HG03066 (cell line): ENCODE data around the gene KLK2.

Source experiments
- ATAC-seq: cut with Tn5 transposase; IDR thresholded peaks from one replicate; pipeline ENCODE4 v1.9.1; 2021; ENCODE audit warnings: low read depth; ENCODE audit not compliant: unreplicated experiment

The KLK2 gene

DNA sequence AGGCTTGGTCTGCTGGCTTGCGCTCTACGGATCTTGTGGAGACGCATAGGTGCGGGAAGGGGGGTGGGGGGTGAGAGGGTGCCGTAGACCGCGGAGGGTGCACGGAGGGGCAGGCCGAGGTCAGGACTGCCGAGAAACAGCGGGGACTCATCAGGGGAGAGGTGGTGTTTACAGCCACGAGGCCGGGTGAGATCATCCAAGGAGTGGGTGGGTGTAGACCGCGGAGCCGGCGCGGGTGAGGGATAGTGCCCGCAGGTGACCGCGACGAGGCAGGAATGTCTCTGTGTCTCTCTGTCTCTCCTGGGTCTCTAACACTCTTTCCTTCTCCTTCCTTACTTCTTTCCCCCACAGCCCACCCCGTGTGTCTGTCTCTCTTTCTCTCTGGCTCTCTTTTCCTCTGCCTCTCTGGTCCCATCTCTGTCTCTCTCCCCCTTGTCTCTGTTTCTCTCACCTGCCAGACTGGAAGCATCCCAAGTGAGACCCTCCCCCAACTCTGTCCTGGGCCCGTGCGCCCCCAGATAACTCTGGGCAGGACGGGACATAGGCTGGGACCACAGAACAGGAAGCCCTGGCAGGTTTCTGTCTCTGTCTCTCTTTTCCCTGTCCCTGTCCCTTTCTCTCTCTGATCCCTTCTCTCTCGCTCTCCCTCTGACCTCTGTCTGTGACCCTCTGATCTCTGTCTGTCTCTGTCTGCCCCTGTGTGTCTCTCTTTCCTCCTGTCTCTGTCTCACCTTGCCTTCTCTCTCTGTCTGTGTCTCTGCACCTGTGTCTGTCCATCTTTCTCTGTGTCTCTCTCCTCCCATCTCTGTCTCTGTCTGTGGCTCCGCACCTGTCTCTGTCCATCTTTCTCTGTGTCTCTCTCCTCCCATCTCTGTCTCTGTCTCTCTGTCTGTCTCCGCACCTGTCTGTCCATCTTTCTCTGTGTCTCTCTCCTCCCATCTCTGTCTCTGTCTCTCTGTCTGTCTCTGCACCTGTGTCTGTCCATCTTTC lies 39.8 kb downstream of the KLK2 start:
- no peak for ATAC-seq

DNA sequence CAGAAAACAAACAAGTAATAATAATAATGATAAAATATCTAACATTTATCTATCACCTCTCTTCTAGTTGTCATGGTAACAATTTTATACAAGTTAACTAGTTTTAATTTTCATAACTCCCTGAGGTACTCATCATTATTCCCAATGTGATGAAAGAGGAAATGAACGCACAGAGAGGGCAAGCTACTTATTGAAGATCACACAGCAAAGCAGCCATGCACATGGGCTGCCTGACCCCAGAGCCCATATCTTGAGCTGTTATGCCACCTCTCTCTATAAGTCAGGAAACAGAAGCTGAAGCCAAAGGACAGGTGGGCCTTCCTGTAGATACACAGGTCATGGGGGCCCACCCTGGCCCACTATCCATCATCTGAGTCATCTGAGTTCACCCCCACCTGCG lies 42.8 kb downstream of the KLK2 start:
- ATAC-seq = no peak

DNA sequence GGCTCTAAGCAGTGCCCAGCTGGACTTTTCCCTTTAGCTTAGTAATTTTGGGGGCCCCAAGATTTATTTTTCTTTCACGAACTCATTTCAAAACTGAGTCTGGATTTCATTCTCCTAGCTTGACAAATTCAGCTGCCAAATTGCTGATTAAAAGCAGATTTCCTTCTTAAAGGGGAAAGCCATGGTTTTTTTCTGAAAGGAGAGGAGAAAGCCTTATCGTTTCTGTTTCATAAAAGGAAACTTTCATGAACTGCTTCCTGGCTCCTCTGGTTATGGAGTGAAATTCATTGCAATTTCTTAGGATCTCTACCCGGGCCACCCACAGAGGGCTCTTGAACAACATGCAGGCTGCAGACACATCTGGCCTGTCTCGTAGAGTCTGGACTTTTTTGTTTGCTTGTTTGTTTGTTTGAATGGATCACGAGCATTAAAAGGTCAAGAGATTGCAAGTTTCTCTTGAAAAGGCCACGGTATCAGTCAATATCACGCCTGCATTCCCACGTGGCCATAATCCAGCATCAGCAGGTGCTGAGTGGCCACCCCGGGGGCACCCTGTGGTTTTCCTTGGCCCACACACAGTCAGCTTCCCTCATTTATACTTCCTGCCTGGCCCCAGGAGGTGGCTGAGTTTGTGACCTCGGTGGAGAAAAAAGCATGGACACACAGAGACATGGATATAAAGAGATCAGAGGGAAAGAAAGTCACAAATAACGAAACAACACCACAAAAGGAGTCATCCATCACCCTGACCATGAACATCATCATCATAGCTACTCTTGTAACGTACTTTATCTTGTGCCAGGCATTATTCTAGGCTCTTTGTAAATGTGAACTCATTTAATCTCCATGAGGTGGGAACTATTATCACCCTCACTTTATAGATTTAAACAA lies 48.4 kb downstream of the KLK2 start:
- ATAC-seq = no peak

DNA sequence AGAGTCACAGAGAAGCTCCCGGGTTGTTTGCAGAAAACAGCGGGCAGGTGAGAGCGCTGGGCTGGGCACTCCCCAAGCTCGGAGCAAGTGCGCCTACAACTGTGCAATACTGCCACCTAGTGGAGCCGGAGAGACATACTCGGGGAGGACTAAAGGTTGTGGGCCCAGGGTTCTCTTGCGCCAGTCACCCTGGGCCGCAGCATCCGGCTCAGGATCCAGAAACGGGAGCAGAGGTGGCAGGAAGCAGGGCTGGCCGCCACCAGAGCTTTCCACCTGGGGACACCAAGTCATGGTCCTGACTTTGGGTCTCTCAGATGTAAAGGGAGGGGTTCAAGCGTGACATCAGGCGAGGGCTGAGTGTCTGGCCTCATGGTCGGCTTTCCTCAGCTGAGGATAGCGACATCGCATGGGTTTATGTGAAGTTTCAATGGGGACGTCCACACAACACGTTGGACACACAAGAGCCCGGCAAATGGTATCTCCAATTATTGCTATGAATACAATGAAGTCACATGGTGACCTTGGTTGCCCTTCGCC lies 49.1 kb downstream of the KLK2 start:
- no peak for ATAC-seq

DNA sequence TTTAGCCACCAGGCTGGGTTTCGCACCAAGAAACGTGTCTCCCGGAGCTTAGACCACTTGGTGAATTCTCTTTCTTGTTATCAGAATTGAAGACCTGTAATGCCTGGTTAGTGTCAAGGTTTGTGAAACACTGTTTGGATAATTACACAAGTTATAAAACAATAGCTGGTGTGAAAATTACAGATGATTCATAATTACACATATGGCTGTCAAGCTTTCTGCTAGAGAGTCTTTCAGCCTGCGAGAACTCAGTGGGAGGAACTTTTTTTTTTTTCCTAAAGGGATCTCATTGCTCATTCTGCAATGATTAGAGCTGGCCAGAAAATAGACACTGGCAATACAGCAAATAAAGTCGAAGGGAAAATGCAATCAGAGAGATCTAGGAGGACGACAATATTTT lies 51.3 kb downstream of the KLK2 start:
- ATAC-seq = no peak

DNA sequence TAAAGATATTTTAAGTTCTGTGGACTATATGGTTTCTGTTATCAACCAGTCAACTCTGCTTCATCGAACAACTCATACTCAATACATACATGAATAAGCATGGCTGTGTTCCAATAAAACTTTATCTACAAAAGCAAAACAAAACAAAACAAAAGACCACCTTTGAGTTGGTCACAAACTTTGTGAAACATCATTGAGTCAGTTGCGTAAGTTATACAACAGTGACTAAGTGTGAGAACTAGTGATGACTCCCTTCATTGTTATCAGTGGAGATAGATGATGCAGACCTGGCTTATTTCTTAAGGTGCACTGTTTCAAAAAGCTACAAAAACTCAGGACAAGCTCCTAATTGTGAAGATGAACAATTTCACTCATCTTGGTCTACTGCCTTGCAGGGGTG lies 52.5 kb downstream of the KLK2 start:
- ATAC-seq = no peak

DNA sequence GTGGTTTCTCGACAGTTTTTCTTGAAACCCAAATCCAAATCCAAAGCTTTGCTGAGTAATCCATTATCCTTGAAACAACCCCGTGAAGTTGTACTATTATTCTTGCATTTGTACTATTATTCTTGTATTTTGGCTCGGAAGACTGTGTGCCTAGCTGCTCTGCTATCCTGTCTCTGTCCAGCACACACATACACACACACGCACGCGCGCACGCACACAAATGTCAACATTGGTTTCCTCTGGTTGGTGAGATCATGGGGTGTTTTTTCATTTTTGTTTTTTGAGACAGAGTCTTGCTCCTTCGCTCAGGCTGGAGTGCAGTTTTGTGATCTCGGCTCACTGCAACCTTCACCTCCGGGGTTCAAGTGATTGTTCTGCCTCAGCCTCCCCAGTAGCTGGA lies 52.9 kb downstream of the KLK2 start:
- ATAC-seq = no peak

DNA sequence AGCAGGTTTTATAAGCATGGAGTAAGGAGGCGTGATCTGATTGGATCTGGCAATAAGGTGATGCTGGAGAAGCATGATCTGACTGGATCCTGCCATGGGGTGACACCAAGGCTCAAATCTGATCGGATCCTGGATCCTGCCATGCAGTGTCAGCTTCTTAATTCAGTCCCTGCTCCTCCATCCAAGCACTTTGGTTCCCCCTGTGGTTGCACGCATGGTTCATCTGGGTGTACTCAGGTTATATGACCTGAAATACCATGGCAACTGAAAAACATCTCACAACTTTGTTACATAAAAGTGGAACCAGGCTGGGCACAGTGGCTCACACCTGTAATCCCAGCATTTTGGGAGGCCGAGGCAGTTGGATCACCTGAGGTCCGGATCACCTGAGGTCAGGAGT lies 55.6 kb downstream of the KLK2 start:
- no peak for ATAC-seq
